GM10248 (cell line): ENCODE measurements around the gene PHF21A.
A peak's percentile ranks its signal among the peaks of the same experiment; 100 is the strongest.

ENCODE experiments used
- CTCF ChIA-PET: fragments of 300-600 bp; sonication (Branson Sonifier 250); formaldehyde crosslinking; extraction: SDS; loops from one replicate; lab custom pipeline; 2021; ENCODE audit warnings: antibody characterized with exemption; lab: Yijun Ruan, JAX
- POLR2A ChIA-PET: fragments of 350-650 bp; sonication (Branson Sonifier 250); formaldehyde crosslinking; extraction: SDS; loops from one replicate; lab custom pipeline; 2020; ENCODE audit warnings: antibody characterized with exemption; lab: Yijun Ruan, JAX
- DNase-seq: peaks from one replicate; pipeline ENCODE4 v3.0.0; 2012; ENCODE audit errors: extremely low spot score
- CTCF ChIP-seq: IDR thresholded peaks from 2 replicates; pipeline ENCODE4 v1.5.1; 2012; ENCODE audit warnings: mild to moderate bottlenecking, low read depth; ENCODE audit errors: extremely low read depth, missing control alignments, control extremely low read depth

PHF21A gene

GRCh38 chr11:46105134-46105628, 16.1 kb downstream of the PHF21A start:
- ChIA-PET CTCF (interaction anchor here (0.7 to 3.6 kb wide), 14 partner anchors 10 to 209 kb away, joined by 3 to 25 read pairs (median 5); no protein-coding TSS in a partner anchor), POLR2A (no interaction called here)
- DNase-seq = no peak
- TF ChIP-seq CTCF = no peak

- ChIA-PET POLR2A (no interaction called here), CTCF (interaction anchor here (0.8 to 3.6 kb wide), 6 partner anchors 11 to 97 kb away, joined by 3 to 25 read pairs (median 10); no protein-coding TSS in a partner anchor)
- TF ChIP-seq CTCF = no peak
- DNase-seq = no peak
Measured at GRCh38 chr11:46102843-46103242, 18.4 kb downstream of the PHF21A start.

GRCh38 chr11:46100670-46101069, 20.6 kb downstream of the PHF21A start:
- CTCF ChIA-PET = interaction anchor here (0.7 kb wide), 1 partner anchor 215 kb away, joined by 3 read pairs; no protein-coding TSS in a partner anchor
- POLR2A ChIA-PET = no interaction called here
- DNase-seq = no peak
- no peak for TF ChIP-seq CTCF

DNA sequence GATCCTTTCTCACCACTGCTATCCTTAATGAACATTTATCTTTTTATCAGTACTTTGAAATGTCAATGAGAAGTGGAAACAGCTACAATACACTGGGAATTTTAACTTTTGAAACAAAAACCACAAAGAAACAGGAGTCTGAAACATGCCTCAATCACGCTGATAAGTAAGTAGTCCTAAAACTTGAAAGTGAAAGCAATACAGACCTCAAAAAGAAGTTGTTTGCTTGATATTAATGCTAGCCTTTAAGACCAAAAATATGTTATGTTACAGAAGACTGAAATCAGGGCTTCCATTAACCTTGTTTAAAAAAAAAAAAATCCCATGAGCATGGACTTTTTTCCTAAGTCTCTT, 21.3 kb downstream of the PHF21A start:
- DNase-seq = no peak
- POLR2A ChIA-PET = no interaction called here
- no peak for TF ChIP-seq CTCF
- CTCF ChIA-PET = interaction anchor here (0.9 to 1.0 kb wide), 2 partner anchors 16 to 19 kb away, joined by 3 to 4 read pairs; no protein-coding TSS in a partner anchor

- CTCF ChIA-PET = interaction anchor here (1.0 to 3.8 kb wide), 4 partner anchors 9 to 14 kb away, joined by 4 to 25 read pairs (median 6); no protein-coding TSS in a partner anchor
- no peak for TF ChIP-seq CTCF
- no peak for DNase-seq
- POLR2A ChIA-PET = no interaction called here
Measured at GRCh38 chr11:46090375-46090774, 30.9 kb downstream of the PHF21A start.

DNA sequence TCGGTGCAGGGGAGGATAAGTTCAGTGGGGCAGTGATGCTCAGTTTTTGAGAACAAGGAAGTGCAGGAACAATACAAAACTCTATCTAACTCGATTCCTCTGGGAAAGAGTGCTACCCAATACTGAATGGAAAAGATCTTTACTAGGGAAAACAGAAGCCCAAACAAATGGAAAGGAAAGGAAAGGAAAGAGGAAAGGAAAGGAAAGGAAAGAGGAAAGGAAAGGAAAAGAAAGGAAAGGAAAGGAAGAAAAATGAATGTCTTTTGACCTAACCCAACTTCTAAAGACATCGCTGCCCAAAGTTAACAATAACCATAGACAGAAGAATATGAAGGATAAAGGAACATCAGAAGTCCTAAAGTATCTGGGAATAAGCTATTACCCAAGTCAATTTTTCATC, 41.6 kb downstream of the PHF21A start:
- no peak for TF ChIP-seq CTCF
- CTCF ChIA-PET = interaction anchor here (1.2 to 2.1 kb wide), 2 partner anchors 11 to 20 kb away, joined by 4 read pairs; no protein-coding TSS in a partner anchor
- POLR2A ChIA-PET = no interaction called here

DNA sequence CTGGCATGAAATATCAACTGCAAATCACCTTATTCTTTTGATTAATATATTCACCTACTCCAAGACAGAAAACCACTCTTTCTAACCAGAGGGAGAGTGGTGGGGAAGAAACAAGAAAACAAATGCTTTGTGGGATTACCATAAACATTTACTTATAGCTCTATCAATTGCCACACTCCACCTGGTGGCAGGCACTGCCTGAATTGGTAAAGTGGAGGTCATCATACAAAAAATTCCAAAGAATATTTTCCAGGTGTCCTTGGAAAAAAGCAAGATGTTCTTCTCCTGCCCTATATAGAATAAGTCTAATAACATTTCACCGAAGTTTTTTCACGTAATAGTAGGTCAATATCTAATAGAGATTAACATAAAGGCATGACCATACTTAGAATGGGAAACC, 45.3 kb downstream of the PHF21A start:
- ChIA-PET POLR2A (no interaction called here), CTCF (interaction anchor here (1.2 to 2.2 kb wide), 7 partner anchors 8 to 111 kb away, joined by 3 to 6 read pairs (median 3); no protein-coding TSS in a partner anchor)
- DNase-seq = no peak
- peak; percentile 10 for TF ChIP-seq CTCF

More for the DNA sequence above, 41.6 kb downstream of the PHF21A start:
- no peak for DNase-seq
